Neural cell (in vitro differentiated cells): ENCODE measurements around the gene TBL1XR1. TPM values are rescaled to one million over a fixed set of nuclear protein-coding genes. Genes with fewer than 3 reads are reported as not detected.

Source experiments
- H2AFZ ChIP-seq: fragments of 200-600, 300-800 bp; sonication (generic), shearing (Covaris generic); 2 replicates; pipeline ENCODE4 v1.6.0; 2014; ENCODE audit warnings: low read depth, mild to moderate bottlenecking, antibody characterized with exemption, low read length, moderate library complexity
- H3F3A ChIP-seq: fragments of 200-600 bp; shearing (Covaris generic); 2 replicates; pipeline ENCODE4 v1.6.1; 2016; ENCODE audit warnings: mild to moderate bottlenecking, moderate library complexity, mixed read lengths, antibody characterized with exemption, low read length; ENCODE audit not compliant: insufficient read depth, poor library complexity, severe bottlenecking
- H3K27ac ChIP-seq: fragments of 200-600, 300-800 bp; sonication (generic), shearing (Covaris generic); 2 replicates; pipeline ENCODE4 v1.5.1; 2014; ENCODE audit warnings: mild to moderate bottlenecking, low read length, moderate library complexity
- H3K27me3 ChIP-seq: fragments of 300-800, 200-600 bp; sonication (generic), shearing (Covaris generic); 2 replicates; pipeline ENCODE4 v1.6.0; 2014; ENCODE audit warnings: mild to moderate bottlenecking, low read depth, low read length, moderate library complexity; ENCODE audit not compliant: insufficient read depth
- H3K36me3 ChIP-seq: fragments of 300-800, 200-600 bp; sonication (generic), shearing (Covaris generic); 2 replicates; pipeline ENCODE4 v1.5.1; 2014; ENCODE audit warnings: mild to moderate bottlenecking, antibody characterized with exemption, low read length, moderate library complexity; ENCODE audit not compliant: insufficient read depth
- H3K4me2 ChIP-seq: fragments of 300-800, 200-600 bp; sonication (generic), shearing (Covaris generic); 2 replicates; pipeline ENCODE4 v1.6.0; 2014; ENCODE audit warnings: mild to moderate bottlenecking, low read length
- H3K4me3 ChIP-seq: fragments of 300-800, 200-600 bp; sonication (generic), shearing (Covaris generic); 2 replicates; pipeline ENCODE4 v1.5.1; 2014; ENCODE audit warnings: mild to moderate bottlenecking, low read length, moderate library complexity
- H3K79me2 ChIP-seq: fragments of 200-600 bp; shearing (Covaris generic); replicated peaks from 2 replicates; pipeline ENCODE4 v1.6.0; 2014; ENCODE audit warnings: mild to moderate bottlenecking, low read length, moderate library complexity; ENCODE audit not compliant: insufficient read depth
- H3K9ac ChIP-seq: fragments of 300-800, 200-600 bp; sonication (generic), shearing (Covaris generic); 2 replicates; pipeline ENCODE4 v1.6.1; 2016; ENCODE audit warnings: mild to moderate bottlenecking, low read length, mixed read lengths
- H3K9me2 ChIP-seq: fragments of 200-600 bp; shearing (Covaris generic); 2 replicates; pipeline ENCODE4 v1.6.1; 2016; ENCODE audit warnings: mild to moderate bottlenecking, low read length, mixed read lengths; ENCODE audit not compliant: insufficient read depth
- H3K9me3 ChIP-seq: fragments of 200-600, 300-800 bp; sonication (generic), shearing (Covaris generic); 2 replicates; pipeline ENCODE4 v1.6.1; 2016; ENCODE audit warnings: mild to moderate bottlenecking, mixed run types, low read length, moderate library complexity, mixed read lengths
- H4K20me1 ChIP-seq: fragments of 200-600 bp; shearing (Covaris generic); 2 replicates; pipeline ENCODE4 v1.6.1; 2016; ENCODE audit warnings: mild to moderate bottlenecking, mixed run types; ENCODE audit not compliant: insufficient read depth
- EP300 ChIP-seq: fragments of 450-650 bp; conservative IDR thresholded peaks from 2 replicates; pipeline ENCODE4 v1.6.1; 2014; ENCODE audit warnings: antibody characterized with exemption, mild to moderate bottlenecking, moderate library complexity; ENCODE audit not compliant: poor library complexity, severe bottlenecking
- EZH2 ChIP-seq: fragments of 200-600, 300-800 bp; shearing (Covaris generic), sonication (generic); IDR thresholded peaks from 2 replicates; pipeline ENCODE4 v1.6.1; 2014; ENCODE audit warnings: antibody characterized with exemption, low read length, borderline replicate concordance, mild to moderate bottlenecking; ENCODE audit not compliant: insufficient read depth, poor library complexity, severe bottlenecking
- MXI1 ChIP-seq: fragments of 450-650 bp; conservative IDR thresholded peaks from 2 replicates; pipeline ENCODE4 v1.6.1; 2014; ENCODE audit warnings: antibody characterized with exemption, mild to moderate bottlenecking; ENCODE audit not compliant: poor library complexity, severe bottlenecking
- POLR2AphosphoS5 ChIP-seq: IDR thresholded peaks from 2 replicates; pipeline ENCODE4 v1.6.1; 2012
- RAD21 ChIP-seq: fragments of 450-650 bp; conservative IDR thresholded peaks from 2 replicates; pipeline ENCODE4 v1.6.1; 2014; ENCODE audit warnings: antibody characterized with exemption, mild to moderate bottlenecking, moderate library complexity
- SMC3 ChIP-seq: fragments of 450-650 bp; conservative IDR thresholded peaks from 2 replicates; pipeline ENCODE4 v1.6.1; 2014; ENCODE audit warnings: antibody characterized with exemption, mild to moderate bottlenecking, moderate library complexity; ENCODE audit not compliant: poor library complexity
- TAF1 ChIP-seq: IDR thresholded peaks from 2 replicates; pipeline ENCODE4 v1.6.1; 2012; ENCODE audit warnings: low read depth
- polyA plus RNA-seq: library from polyadenylated mRNA; depleted of rRNA; stranded (reverse); fragments of >200 nt; gene quantifications from 2 replicates; pipeline ENCODE4 v1.2.3, GENCODE V29; 2014
- TF ChIP-seq, protein P1 (sequence below): IDR thresholded peaks from 2 replicates; pipeline ENCODE4 v1.6.1; 2012; ENCODE audit warnings: borderline replicate concordance
- TF ChIP-seq, protein P2 (sequence below): fragments of 450-650 bp; IDR thresholded peaks from 2 replicates; pipeline ENCODE4 v1.5.1; 2014; ENCODE audit warnings: antibody characterized with exemption, mild to moderate bottlenecking, moderate library complexity; ENCODE audit not compliant: poor library complexity, severe bottlenecking

Gene TBL1XR1
- polyA plus RNA-seq, 1 donor from 2014 or later: 96.3 TPM

DNA sequence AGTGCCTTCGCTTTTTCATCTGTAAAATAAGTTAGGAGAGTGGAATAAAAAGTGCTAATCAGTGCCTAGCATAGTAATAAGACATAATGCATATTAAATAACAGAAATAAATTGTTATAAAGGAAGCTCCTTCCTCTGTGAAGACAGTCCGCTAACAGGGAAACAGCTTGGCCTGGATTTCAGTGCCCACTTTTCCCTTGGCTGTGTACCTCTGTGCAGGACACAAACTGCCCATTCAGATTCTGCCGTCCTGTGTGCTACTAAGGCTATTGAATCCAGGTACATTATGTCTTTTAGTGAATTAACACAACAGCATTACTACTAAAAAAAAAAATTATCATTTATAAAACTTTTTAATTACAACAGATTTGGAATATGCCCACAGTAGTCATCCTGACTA, 90.7 kb downstream of the TBL1XR1 start:
- peaks cover 88% of the 10 kb centered on the region for H3K79me2 ChIP-seq
- H3K9me2 ChIP-seq: no peaks in the 10 kb centered on the region
- no peaks in the 10 kb centered on the region for H3F3A ChIP-seq
- no peak overlapping the region for H2AFZ ChIP-seq
- TF ChIP-seq EP300: no peak
- no peaks in the 10 kb centered on the region for H4K20me1 ChIP-seq
- H3K27ac ChIP-seq: no peak overlapping the region
- no peaks in the 10 kb centered on the region for H3K9me3 ChIP-seq
- H3K4me3 ChIP-seq: no peak overlapping the region
- no peaks in the 10 kb centered on the region for H3K36me3 ChIP-seq
- no peak overlapping the region for H3K4me2 ChIP-seq
- no peak overlapping the region for H3K9ac ChIP-seq
- H3K27me3 ChIP-seq: no peaks in the 10 kb centered on the region

DNA sequence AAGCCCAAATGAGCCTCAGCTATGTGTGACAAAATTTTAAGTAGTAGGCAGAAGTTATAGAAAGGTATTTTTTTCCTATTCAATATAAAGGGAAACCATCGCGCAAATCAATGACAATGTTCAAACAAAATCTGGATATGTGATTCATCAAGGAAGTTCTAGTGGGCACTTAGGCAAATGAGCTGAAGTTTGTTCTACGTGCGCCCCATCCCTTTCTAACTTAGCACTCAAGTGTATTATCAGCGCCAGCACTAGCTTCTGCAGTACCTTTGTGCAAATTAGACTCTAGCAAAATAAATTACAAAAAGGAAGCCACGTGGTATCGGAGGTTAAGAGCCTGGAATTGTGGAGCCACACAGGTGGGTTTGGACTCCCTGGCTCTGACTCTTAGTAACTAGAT, 91.1 kb downstream of the TBL1XR1 start:
- Histone ChIP-seq H3K4me2 (no peak overlapping the region), H3K27ac (no peak overlapping the region), H3K9me3 (no peaks in the 10 kb centered on the region), H2AFZ (no peak overlapping the region), H3K9me2 (no peaks in the 10 kb centered on the region), H3K36me3 (no peaks in the 10 kb centered on the region), H4K20me1 (no peaks in the 10 kb centered on the region), H3K4me3 (no peak overlapping the region), H3K79me2 (peaks cover 88% of the 10 kb centered on the region), H3F3A (no peaks in the 10 kb centered on the region), H3K9ac (no peak overlapping the region), H3K27me3 (no peaks in the 10 kb centered on the region)
- TF ChIP-seq, protein P1, sequence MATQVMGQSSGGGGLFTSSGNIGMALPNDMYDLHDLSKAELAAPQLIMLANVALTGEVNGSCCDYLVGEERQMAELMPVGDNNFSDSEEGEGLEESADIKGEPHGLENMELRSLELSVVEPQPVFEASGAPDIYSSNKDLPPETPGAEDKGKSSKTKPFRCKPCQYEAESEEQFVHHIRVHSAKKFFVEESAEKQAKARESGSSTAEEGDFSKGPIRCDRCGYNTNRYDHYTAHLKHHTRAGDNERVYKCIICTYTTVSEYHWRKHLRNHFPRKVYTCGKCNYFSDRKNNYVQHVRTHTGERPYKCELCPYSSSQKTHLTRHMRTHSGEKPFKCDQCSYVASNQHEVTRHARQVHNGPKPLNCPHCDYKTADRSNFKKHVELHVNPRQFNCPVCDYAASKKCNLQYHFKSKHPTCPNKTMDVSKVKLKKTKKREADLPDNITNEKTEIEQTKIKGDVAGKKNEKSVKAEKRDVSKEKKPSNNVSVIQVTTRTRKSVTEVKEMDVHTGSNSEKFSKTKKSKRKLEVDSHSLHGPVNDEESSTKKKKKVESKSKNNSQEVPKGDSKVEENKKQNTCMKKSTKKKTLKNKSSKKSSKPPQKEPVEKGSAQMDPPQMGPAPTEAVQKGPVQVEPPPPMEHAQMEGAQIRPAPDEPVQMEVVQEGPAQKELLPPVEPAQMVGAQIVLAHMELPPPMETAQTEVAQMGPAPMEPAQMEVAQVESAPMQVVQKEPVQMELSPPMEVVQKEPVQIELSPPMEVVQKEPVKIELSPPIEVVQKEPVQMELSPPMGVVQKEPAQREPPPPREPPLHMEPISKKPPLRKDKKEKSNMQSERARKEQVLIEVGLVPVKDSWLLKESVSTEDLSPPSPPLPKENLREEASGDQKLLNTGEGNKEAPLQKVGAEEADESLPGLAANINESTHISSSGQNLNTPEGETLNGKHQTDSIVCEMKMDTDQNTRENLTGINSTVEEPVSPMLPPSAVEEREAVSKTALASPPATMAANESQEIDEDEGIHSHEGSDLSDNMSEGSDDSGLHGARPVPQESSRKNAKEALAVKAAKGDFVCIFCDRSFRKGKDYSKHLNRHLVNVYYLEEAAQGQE: no peak
- TF ChIP-seq RAD21: no peak
- TF ChIP-seq EZH2: no peak
- TF ChIP-seq MXI1: no peak
- no peak for TF ChIP-seq EP300
- no peak for TF ChIP-seq POLR2AphosphoS5
- no peak for TF ChIP-seq SMC3
- TF ChIP-seq, protein P2, sequence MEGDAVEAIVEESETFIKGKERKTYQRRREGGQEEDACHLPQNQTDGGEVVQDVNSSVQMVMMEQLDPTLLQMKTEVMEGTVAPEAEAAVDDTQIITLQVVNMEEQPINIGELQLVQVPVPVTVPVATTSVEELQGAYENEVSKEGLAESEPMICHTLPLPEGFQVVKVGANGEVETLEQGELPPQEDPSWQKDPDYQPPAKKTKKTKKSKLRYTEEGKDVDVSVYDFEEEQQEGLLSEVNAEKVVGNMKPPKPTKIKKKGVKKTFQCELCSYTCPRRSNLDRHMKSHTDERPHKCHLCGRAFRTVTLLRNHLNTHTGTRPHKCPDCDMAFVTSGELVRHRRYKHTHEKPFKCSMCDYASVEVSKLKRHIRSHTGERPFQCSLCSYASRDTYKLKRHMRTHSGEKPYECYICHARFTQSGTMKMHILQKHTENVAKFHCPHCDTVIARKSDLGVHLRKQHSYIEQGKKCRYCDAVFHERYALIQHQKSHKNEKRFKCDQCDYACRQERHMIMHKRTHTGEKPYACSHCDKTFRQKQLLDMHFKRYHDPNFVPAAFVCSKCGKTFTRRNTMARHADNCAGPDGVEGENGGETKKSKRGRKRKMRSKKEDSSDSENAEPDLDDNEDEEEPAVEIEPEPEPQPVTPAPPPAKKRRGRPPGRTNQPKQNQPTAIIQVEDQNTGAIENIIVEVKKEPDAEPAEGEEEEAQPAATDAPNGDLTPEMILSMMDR: no peak
- TF ChIP-seq TAF1: no peak

DNA sequence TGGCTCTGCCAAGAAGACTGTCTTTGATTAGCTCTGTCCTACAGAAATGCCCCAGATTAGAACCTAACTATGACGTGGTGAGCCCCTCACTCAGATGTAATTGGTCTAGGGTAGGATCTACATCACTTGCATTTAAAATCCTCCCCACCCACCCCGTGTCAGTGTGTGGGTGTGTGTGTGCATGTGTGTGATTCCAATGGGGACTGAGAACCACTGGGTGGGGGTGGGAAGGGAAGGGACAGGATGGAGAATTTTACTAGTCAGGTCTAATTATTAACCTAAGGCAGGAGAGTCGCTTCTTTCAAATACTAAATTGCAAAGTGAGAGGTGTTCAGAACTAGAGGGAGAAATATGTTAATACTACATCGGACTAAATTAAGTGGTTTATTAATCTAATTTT, 91.7 kb downstream of the TBL1XR1 start:
- H3K4me2 ChIP-seq: no peak overlapping the region
- no peak overlapping the region for H2AFZ ChIP-seq
- H3K9me2 ChIP-seq: no peaks in the 10 kb centered on the region
- H3K4me3 ChIP-seq: no peak overlapping the region
- H4K20me1 ChIP-seq: no peaks in the 10 kb centered on the region
- no peaks in the 10 kb centered on the region for H3K36me3 ChIP-seq
- no peak overlapping the region for H3K27ac ChIP-seq
- peaks cover 94% of the 10 kb centered on the region for H3K79me2 ChIP-seq
- H3K27me3 ChIP-seq: no peaks in the 10 kb centered on the region
- no peak for TF ChIP-seq RAD21
- TF ChIP-seq, protein P1: no peak
- TF ChIP-seq POLR2AphosphoS5: no peak
- TF ChIP-seq EP300: no peak
- no peak for TF ChIP-seq SMC3
- no peak for TF ChIP-seq TAF1
- no peak for TF ChIP-seq MXI1
- no peak for TF ChIP-seq EZH2
- TF ChIP-seq, protein P2: no peak
- H3K9me3 ChIP-seq: no peaks in the 10 kb centered on the region
- H3F3A ChIP-seq: no peaks in the 10 kb centered on the region
- H3K9ac ChIP-seq: no peak overlapping the region
